ENCODE data around the gene TULP4. TPM values are rescaled to one million over a fixed set of nuclear protein-coding genes. Genes with fewer than 3 reads are reported as not detected.

The TULP4 gene
- total RNA-seq, 1 experiment from 2014 or later, result 126 TPM

DNA sequence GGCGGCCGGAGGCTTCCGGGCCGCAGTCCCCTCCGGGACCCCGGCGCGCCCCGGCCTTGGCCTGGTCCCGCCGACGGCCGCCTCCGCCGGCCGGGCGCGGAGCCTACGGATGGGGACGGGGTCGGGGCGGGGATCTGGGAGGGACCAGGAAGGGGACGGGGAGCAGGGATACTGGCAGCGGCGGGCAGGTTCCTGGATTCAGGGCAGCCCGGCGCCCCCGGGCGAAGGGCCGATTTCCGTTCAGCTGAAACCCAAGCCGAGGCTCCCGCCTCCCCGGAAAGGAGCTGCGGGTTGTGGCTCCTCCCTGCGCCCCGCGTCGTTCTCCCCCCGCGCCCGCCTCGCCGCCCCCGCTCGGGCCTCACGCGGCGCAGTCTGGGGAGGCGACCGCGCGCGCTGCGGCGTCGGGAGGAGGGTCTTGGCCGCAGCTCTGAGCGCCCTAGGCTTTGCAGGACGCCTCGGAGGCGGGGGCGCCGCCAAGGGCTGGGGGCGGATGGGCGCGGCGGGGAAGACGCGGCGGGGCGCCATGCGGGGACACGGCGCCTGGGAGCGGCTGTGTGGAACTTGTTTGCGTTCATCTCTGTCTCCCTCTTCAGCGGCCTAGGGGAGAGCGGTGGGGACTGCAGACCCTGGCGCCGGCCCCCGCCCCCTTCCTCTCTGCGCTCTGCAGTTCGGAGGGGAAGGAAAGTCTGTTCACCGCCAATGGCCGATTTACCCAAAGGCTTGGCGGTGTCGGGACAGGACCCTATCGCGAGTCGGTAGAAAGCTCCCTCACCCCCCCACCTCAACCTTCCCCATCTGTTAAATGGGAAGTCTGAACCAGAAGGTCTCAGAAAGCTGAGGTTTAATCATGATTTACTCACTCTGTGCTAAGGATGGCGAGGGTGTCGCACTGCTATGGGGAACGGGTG, 224.9 kb downstream of the TULP4 start:
- peak; percentile 52 to 63 for DNase-seq
- Mint-ChIP-seq H3K9me3 (ENCODE audit: unreplicated experiment) (no peaks in the 10 kb centered on the region), H3K4me1 (ENCODE audit: low read depth, unreplicated experiment) (no peaks in the 10 kb centered on the region), H3K27ac (ENCODE audit: unreplicated experiment) (no peak overlapping the region), H3K27me3 (ENCODE audit: insufficient read depth, unreplicated experiment) (peaks cover 6% of the 10 kb centered on the region), H3K4me3 (ENCODE audit: unreplicated experiment) (peak overlapping the region; percentile 67), H3K36me3 (ENCODE audit: insufficient read depth, unreplicated experiment) (no peaks in the 10 kb centered on the region)
- no TSS peak for BruUV-seq (replicated peaks)
- no peaks in the 10 kb centered on the region for H3K27me3 ChIP-seq (replicated peaks; ENCODE audit: control insufficient read depth, insufficient read depth, low read length)
- ChIA-PET POLR2A (interaction anchor here (1.0 kb wide), 1 partner anchor 159 kb away, joined by 3 read pairs; no protein-coding TSS in a partner anchor), CTCF (interaction anchor here (0.6 kb wide), 1 partner anchor 17 kb away, joined by 3 read pairs; no protein-coding TSS in a partner anchor)
- H3K4me1 ChIP-seq, result no peaks in the 10 kb centered on the region
- peak overlapping the region; percentile 88 for H3K4me3 ChIP-seq (ENCODE audit: low read depth, low read length)
- TF ChIP-seq, protein P1, sequence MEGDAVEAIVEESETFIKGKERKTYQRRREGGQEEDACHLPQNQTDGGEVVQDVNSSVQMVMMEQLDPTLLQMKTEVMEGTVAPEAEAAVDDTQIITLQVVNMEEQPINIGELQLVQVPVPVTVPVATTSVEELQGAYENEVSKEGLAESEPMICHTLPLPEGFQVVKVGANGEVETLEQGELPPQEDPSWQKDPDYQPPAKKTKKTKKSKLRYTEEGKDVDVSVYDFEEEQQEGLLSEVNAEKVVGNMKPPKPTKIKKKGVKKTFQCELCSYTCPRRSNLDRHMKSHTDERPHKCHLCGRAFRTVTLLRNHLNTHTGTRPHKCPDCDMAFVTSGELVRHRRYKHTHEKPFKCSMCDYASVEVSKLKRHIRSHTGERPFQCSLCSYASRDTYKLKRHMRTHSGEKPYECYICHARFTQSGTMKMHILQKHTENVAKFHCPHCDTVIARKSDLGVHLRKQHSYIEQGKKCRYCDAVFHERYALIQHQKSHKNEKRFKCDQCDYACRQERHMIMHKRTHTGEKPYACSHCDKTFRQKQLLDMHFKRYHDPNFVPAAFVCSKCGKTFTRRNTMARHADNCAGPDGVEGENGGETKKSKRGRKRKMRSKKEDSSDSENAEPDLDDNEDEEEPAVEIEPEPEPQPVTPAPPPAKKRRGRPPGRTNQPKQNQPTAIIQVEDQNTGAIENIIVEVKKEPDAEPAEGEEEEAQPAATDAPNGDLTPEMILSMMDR (IDR thresholded peaks at IDR 0.05; ENCODE audit: insufficient read depth in 1 of 2, low read depth in 1 of 2, low read length in 1 of 2, severe bottlenecking in 1 of 2, unreplicated experiment in 1 of 2), result no peak
- intact Hi-C loops (cut with micrococcal nuclease; ENCODE audit: unreplicated experiment), result loop anchor here (1.0 to 2.0 kb wide), 2 partner anchors 72 to 316 kb away; no protein-coding TSS in a partner anchor
- H3K36me3 ChIP-seq (ENCODE audit: control insufficient read depth, insufficient read depth, low read length), result no peaks in the 10 kb centered on the region
- H3K9me3 ChIP-seq, result no peaks in the 10 kb centered on the region

- no peaks in the 10 kb centered on the region for H3K27me3 ChIP-seq (replicated peaks; ENCODE audit: control insufficient read depth, insufficient read depth, low read length)
- no peaks in the 10 kb centered on the region for H3K36me3 ChIP-seq (ENCODE audit: control insufficient read depth, insufficient read depth, low read length)
- Mint-ChIP-seq H3K4me3 (ENCODE audit: unreplicated experiment) (peak overlapping the region; percentile 11), H3K36me3 (ENCODE audit: insufficient read depth, unreplicated experiment) (no peaks in the 10 kb centered on the region), H3K9me3 (ENCODE audit: unreplicated experiment) (no peaks in the 10 kb centered on the region), H3K27ac (ENCODE audit: unreplicated experiment) (no peak overlapping the region), H3K4me1 (ENCODE audit: low read depth, unreplicated experiment) (no peaks in the 10 kb centered on the region), H3K27me3 (ENCODE audit: insufficient read depth, unreplicated experiment) (peaks cover 3% of the 10 kb centered on the region)
- ChIA-PET POLR2A (no interaction called here), CTCF (no interaction called here)
- H3K4me1 ChIP-seq, result no peaks in the 10 kb centered on the region
- intact Hi-C loops (cut with micrococcal nuclease; ENCODE audit: unreplicated experiment), result no loop called here
- no TSS peak for BruUV-seq (replicated peaks)
- H3K4me3 ChIP-seq (ENCODE audit: low read depth, low read length), result no peak overlapping the region
- DNase-seq, result no peak
- H3K9me3 ChIP-seq, result no peaks in the 10 kb centered on the region
- TF ChIP-seq, protein P1 (IDR thresholded peaks at IDR 0.05; ENCODE audit: insufficient read depth in 1 of 2, low read depth in 1 of 2, low read length in 1 of 2, severe bottlenecking in 1 of 2, unreplicated experiment in 1 of 2), result no peak
Measured at GRCh38 chr6:158538741-158539140, 226.5 kb downstream of the TULP4 start.

DNA sequence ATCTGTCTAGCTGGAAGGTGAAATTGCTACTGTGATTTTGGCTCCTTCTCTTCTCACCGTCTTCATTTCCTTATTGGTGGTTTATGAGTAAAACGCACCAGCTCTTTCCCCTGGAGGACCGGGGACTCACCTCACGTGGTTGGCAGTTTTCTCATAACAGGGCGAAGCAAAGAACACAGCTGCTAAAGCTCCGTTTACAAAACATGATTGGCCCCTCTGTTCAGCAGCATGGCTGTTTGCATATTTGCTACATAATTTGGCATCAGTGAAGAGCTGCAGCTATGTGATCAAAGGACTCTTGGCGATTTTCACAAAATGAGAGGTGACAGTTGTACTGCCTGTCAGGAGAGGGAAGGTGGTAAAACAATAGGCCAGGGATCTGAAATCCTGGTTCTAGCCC, 227.1 kb downstream of the TULP4 start:
- BruUV-seq (replicated peaks), result no TSS peak
- Mint-ChIP-seq H3K9me3 (ENCODE audit: unreplicated experiment) (no peaks in the 10 kb centered on the region), H3K27me3 (ENCODE audit: insufficient read depth, unreplicated experiment) (peaks cover 3% of the 10 kb centered on the region), H3K4me3 (ENCODE audit: unreplicated experiment) (no peak overlapping the region), H3K36me3 (ENCODE audit: insufficient read depth, unreplicated experiment) (no peaks in the 10 kb centered on the region), H3K4me1 (ENCODE audit: low read depth, unreplicated experiment) (no peaks in the 10 kb centered on the region), H3K27ac (ENCODE audit: unreplicated experiment) (no peak overlapping the region)
- Histone ChIP-seq H3K36me3 (ENCODE audit: control insufficient read depth, insufficient read depth, low read length) (no peaks in the 10 kb centered on the region), H3K9me3 (no peaks in the 10 kb centered on the region), H3K4me3 (ENCODE audit: low read depth, low read length) (no peak overlapping the region), H3K27me3 (replicated peaks; ENCODE audit: control insufficient read depth, insufficient read depth, low read length) (no peaks in the 10 kb centered on the region), H3K4me1 (no peaks in the 10 kb centered on the region)
- TF ChIP-seq, protein P1 (IDR thresholded peaks at IDR 0.05; ENCODE audit: insufficient read depth in 1 of 2, low read depth in 1 of 2, low read length in 1 of 2, severe bottlenecking in 1 of 2, unreplicated experiment in 1 of 2), result no peak
- ChIA-PET POLR2A (no interaction called here), CTCF (no interaction called here)
- no peak for DNase-seq
- intact Hi-C loops (cut with micrococcal nuclease; ENCODE audit: unreplicated experiment), result no loop called here
